Measurements from ENCODE around the gene VPS13D.

DNA sequence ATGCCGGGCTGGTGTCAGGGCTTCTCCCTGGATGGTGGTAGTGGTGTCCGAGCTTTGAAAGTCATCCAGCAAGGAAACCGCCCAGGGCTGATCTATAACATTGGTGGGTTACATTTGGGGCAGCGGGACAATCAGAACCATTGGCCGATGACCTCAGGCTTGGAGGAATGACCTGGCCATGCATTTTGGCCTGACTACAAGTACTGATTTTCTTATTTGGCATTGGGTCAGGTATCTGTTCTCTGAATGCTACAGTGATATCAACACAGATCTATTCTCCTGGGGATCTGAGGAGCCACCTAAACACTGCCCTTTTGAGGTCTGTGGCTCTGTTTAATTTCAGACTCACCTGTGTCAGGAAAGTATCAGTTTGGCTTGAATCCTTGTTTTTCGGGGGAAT, 128.7 kb downstream of the VPS13D start:
- TF ChIP-seq, protein P1, sequence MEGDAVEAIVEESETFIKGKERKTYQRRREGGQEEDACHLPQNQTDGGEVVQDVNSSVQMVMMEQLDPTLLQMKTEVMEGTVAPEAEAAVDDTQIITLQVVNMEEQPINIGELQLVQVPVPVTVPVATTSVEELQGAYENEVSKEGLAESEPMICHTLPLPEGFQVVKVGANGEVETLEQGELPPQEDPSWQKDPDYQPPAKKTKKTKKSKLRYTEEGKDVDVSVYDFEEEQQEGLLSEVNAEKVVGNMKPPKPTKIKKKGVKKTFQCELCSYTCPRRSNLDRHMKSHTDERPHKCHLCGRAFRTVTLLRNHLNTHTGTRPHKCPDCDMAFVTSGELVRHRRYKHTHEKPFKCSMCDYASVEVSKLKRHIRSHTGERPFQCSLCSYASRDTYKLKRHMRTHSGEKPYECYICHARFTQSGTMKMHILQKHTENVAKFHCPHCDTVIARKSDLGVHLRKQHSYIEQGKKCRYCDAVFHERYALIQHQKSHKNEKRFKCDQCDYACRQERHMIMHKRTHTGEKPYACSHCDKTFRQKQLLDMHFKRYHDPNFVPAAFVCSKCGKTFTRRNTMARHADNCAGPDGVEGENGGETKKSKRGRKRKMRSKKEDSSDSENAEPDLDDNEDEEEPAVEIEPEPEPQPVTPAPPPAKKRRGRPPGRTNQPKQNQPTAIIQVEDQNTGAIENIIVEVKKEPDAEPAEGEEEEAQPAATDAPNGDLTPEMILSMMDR (conservative IDR thresholded peaks at IDR 0.05; ENCODE audit: low read depth, low read length) = no peak
- TF ChIP-seq EZH2 (IDR thresholded peaks at IDR 0.05; ENCODE audit: low read length, unreplicated experiment) = no peak

Data from PC-3 (cell line).